GM19043 (cell line): ENCODE measurements around the gene PHKG2.

Experiments used
- ATAC-seq: cut with Tn5 transposase; IDR thresholded peaks from one replicate; pipeline ENCODE4 v1.9.1; 2021; ENCODE audit warnings: low read depth; ENCODE audit not compliant: unreplicated experiment

Gene PHKG2

DNA sequence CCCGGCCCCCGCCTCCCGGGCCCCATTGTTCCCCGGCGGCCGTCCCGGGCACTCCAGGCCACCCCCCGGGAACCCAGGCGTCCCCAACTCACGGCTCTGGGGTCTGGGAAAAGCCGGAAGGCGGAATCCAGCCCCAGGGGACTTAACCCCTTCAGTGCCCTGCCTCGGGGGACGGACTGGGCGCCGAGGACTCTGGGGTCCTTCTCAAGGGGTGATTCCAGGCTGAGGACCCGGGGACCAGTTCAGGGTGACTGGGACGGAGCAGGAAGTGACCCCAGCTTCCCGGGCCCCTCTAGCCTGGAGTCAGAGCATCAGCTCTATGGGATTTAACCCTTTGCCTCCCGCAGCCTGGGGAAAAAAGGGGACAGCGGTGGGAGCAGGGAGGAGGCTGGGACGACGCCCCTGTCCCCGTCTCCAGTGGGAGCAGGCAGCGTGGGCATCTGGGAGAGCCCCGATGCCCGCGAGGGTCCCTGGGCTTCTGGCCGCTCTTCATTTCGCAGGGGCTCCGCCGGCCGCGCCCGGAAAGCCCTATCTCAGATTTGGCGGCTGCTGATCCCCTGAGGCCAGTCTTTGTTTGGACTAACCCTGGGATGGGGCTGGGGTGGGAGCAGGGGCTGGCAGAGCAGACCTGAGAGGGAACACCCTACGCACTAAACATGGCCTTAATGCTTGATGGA, 38.8 kb downstream of the PHKG2 start, which contains the start of gene ZNF629:
ZNF629 (minus strand) TSS at position 270 of the 677 bp plus-strand sequence. CDS start 2,723 bp downstream, outside the sequence.
- ATAC-seq, result no peak

DNA sequence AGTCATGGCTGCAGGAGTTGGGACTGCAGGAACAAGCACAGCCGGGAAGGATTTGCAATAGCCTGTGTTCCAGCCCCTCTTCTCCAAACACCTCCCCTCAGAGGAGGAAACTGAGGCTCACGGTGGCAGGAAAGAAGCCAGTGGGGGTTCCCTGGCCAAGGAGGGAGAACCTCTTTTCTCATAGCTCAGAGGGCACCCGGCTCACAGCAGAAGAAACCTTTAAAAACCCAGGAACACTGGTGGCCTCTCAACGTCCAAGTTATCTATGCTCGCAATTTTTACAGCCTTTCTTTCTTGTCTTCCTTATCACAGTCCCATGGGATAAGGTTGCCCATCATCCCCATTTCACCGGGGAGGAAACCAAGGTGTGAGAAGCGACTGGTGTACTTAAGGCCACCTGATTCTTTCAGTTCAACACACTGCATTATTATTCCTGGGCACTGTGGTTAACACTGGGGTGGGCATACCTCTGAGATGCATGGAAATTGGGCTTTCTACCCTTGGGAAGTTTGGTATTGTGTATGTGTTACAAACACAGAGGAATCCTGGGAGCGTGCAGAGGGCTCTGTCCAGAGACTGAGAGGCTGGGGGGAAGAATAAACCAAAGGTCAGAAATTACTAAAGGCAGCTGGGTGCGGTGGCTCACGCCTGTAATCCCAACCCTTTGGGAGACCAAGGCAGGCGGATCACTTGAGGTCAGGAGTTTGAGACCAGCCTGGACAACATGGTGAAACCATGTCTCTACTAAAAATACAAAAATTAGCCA, 39.6 kb downstream of the PHKG2 start:
- no peak for ATAC-seq

- ATAC-seq, result no peak
Measured at GRCh38 chr16:30793508-30794069, 45.4 kb downstream of the PHKG2 start.

DNA sequence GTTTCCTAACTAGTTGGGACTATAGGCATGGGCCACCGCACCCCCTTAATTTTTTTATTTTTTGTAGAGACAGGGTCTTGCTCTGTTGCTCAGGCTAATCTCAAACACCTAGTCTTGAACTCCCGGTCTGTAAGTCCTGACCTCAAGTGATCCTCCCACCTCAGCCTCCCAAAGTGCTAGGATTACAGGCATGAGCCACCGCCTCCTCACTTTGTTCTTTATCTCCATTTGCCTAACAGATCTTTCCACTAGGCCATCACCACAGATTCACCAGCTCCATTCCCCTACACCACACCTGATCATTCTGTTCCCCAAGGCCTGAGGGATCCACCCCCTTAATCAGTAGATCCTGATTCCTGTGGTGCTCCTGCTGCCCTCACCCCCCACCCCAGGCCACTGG, 46.4 kb downstream of the PHKG2 start:
- ATAC-seq, result no peak

DNA sequence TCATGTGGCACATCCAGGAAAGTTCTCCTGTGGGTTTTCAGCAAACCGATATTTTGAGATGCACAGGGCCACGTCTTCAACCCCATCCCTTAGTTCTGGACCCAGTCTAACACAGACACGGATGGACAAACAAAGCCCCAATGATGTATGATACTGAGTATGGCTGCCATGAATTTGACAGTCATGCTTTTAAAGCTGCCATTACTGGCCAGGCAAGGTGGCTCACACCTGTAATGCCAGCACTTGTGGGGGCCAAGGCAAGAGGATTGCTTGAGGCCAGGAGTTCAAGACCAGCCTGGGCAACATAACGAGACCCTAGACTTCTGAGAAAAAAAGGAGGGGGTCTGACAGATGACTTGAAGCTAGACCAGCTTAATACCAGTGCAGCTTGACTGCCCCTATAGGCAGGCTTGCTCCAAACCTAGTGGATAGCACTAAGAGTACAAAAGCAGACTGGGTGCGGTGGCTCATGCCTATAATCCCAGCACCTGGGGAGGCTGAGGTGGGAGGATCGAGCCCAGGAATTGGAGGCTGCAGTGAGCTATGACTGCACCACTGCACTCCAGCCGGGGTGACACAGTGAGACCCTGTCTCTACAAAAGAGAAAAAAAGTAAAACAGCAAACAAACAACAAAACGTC, 49.6 kb downstream of the PHKG2 start:
- ATAC-seq, result no peak
